ENCODE data around the gene RELL2. TPM values are rescaled to one million over a fixed set of nuclear protein-coding genes. Genes with fewer than 3 reads are reported as not detected.

The RELL2 gene
- total and polyA plus RNA-seq, 4 donors = 1.2 to 6.9 (median 6.2) TPM

GRCh38 chr5:141662028-141662427, 25.2 kb downstream of the RELL2 start:
- Histone ChIP-seq H3K36me3 (ENCODE audit: control insufficient read depth in 4 of 4, insufficient read depth in 4 of 4, low read length in 4 of 4) (peaks cover 0 to 31% (median 27%) of the 10 kb centered on the region in 4 donors), H3K4me3 (no peak overlapping the region), H3K27ac (ENCODE audit: low read depth in 1 of 2, low read length in 1 of 2) (no peak overlapping the region), H3K9ac (ENCODE audit: insufficient read depth in 1 of 2, low read length in 2 of 2) (no peak overlapping the region), H3K27me3 (ENCODE audit: control insufficient read depth in 3 of 3, insufficient read depth in 3 of 3, low read length in 2 of 3) (no peaks in the 10 kb centered on the region), H3K4me1 (ENCODE audit: control insufficient read depth in 5 of 5, insufficient read depth in 5 of 5, low read length in 5 of 5) (no peaks in the 10 kb centered on the region), H3K9me3 (ENCODE audit: control insufficient read depth in 4 of 4, insufficient read depth in 3 of 4, low read length in 3 of 4) (no peaks in the 10 kb centered on the region)
- DNase-seq = no peak
- TF ChIP-seq CTCF (IDR thresholded peaks at IDR 0.05; ENCODE audit: control extremely low read depth, extremely low read depth) = no peak
- ATAC-seq (ENCODE audit: insufficient read depth, low FRiP score) = no peak
- WGBS, 2 donors = 86 to 92% methylated on average over 17 of the region's 17 CpGs

- Histone ChIP-seq H3K36me3 (ENCODE audit: control insufficient read depth in 4 of 4, insufficient read depth in 4 of 4, low read length in 4 of 4) (peaks cover 0 to 22% (median 17%) of the 10 kb centered on the region in 4 donors), H3K4me1 (ENCODE audit: control insufficient read depth in 5 of 5, insufficient read depth in 5 of 5, low read length in 5 of 5) (no peaks in the 10 kb centered on the region), H3K27ac (ENCODE audit: low read depth in 1 of 2, low read length in 1 of 2) (no peak overlapping the region), H3K27me3 (ENCODE audit: control insufficient read depth in 3 of 3, insufficient read depth in 3 of 3, low read length in 2 of 3) (no peaks in the 10 kb centered on the region), H3K4me3 (no peak overlapping the region), H3K9me3 (ENCODE audit: control insufficient read depth in 4 of 4, insufficient read depth in 3 of 4, low read length in 3 of 4) (no peaks in the 10 kb centered on the region), H3K9ac (ENCODE audit: insufficient read depth in 1 of 2, low read length in 2 of 2) (no peak overlapping the region)
- ATAC-seq (ENCODE audit: insufficient read depth, low FRiP score) = no peak
- no peak for DNase-seq
- TF ChIP-seq CTCF (IDR thresholded peaks at IDR 0.05; ENCODE audit: control extremely low read depth, extremely low read depth) = no peak
- WGBS, 2 donors = 86 to 88% methylated on average over 8 of the region's 8 CpGs
Observed at GRCh38 chr5:141663506-141663905, 26.7 kb downstream of the RELL2 start.

GRCh38 chr5:141664733-141665461, 28.1 kb downstream of the RELL2 start:
- peaks cover 0 to 20% (median 17%) of the 10 kb centered on the region in 4 donors for H3K36me3 ChIP-seq (ENCODE audit: control insufficient read depth in 4 of 4, insufficient read depth in 4 of 4, low read length in 4 of 4)
- 36 to 38% methylated on average over 13 of the region's 13 CpGs for WGBS, 2 donors

More at GRCh38 chr5:141664733-141665461, 28.1 kb downstream of the RELL2 start:
- no peak overlapping the region for H3K4me3 ChIP-seq
- no peaks in the 10 kb centered on the region for H3K9me3 ChIP-seq (ENCODE audit: control insufficient read depth in 4 of 4, insufficient read depth in 3 of 4, low read length in 3 of 4)
- H3K27ac ChIP-seq (ENCODE audit: low read depth in 1 of 2, low read length in 1 of 2) = no peak overlapping the region
- no peaks in the 10 kb centered on the region for H3K4me1 ChIP-seq (ENCODE audit: control insufficient read depth in 5 of 5, insufficient read depth in 5 of 5, low read length in 5 of 5)
- DNase-seq = peak; percentile 77 to 84 (median 82)
- H3K27me3 ChIP-seq (ENCODE audit: control insufficient read depth in 3 of 3, insufficient read depth in 3 of 3, low read length in 2 of 3) = no peaks in the 10 kb centered on the region
- peak; percentile 63 for TF ChIP-seq CTCF (IDR thresholded peaks at IDR 0.05; ENCODE audit: control extremely low read depth, extremely low read depth)
- peak overlapping the region in 1 of 2 donors; percentile 38 for H3K9ac ChIP-seq (ENCODE audit: insufficient read depth in 1 of 2, low read length in 2 of 2)
- peak; percentile 88 for ATAC-seq (ENCODE audit: insufficient read depth, low FRiP score)

All from lung (tissue), 12 donors.